GM12874 (cell line): ENCODE data around the gene SGMS1.

Experiments
- TF ChIP-seq, protein P1 (sequence below): IDR thresholded peaks from 2 replicates; pipeline ENCODE4 v1.5.1; 2011; ENCODE audit warnings: low read depth, mild to moderate bottlenecking, control low read depth, low read length, moderate library complexity; ENCODE audit not compliant: insufficient read depth

Gene SGMS1

DNA sequence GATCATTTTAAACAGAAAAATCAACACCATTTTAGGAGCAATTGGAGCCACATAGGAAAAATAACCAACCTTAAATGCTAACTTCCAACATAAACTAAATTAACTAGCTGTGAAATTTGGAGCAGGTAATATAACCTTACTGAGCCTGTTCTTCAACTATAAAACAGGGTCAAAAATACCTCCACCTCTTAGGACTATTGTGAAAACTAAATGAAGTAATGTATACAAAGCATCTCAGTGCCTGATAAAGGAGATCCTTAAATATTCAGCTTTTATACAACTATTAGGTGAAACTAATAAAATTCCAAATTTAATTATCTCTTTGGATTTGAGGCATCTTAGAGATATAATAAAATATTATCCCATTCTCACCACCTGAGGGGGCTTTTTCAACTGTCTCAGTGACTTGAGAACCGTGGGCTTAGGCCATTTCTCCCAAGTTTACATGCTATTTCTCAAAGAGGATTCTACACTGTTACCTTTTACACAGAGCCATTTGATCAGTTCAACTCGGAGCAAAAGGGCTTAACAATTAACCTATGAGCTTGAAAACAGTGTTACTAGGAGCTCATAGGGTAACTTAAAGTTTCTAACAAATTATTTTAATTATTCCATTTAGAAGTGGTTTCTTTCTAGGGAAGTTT is 207.5 kb downstream of the SGMS1 start:
- TF ChIP-seq, protein P1, sequence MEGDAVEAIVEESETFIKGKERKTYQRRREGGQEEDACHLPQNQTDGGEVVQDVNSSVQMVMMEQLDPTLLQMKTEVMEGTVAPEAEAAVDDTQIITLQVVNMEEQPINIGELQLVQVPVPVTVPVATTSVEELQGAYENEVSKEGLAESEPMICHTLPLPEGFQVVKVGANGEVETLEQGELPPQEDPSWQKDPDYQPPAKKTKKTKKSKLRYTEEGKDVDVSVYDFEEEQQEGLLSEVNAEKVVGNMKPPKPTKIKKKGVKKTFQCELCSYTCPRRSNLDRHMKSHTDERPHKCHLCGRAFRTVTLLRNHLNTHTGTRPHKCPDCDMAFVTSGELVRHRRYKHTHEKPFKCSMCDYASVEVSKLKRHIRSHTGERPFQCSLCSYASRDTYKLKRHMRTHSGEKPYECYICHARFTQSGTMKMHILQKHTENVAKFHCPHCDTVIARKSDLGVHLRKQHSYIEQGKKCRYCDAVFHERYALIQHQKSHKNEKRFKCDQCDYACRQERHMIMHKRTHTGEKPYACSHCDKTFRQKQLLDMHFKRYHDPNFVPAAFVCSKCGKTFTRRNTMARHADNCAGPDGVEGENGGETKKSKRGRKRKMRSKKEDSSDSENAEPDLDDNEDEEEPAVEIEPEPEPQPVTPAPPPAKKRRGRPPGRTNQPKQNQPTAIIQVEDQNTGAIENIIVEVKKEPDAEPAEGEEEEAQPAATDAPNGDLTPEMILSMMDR: no peak

- TF ChIP-seq, protein P1: no peak
Measured at GRCh38 chr10:50415292-50415691, 208.5 kb downstream of the SGMS1 start.

DNA sequence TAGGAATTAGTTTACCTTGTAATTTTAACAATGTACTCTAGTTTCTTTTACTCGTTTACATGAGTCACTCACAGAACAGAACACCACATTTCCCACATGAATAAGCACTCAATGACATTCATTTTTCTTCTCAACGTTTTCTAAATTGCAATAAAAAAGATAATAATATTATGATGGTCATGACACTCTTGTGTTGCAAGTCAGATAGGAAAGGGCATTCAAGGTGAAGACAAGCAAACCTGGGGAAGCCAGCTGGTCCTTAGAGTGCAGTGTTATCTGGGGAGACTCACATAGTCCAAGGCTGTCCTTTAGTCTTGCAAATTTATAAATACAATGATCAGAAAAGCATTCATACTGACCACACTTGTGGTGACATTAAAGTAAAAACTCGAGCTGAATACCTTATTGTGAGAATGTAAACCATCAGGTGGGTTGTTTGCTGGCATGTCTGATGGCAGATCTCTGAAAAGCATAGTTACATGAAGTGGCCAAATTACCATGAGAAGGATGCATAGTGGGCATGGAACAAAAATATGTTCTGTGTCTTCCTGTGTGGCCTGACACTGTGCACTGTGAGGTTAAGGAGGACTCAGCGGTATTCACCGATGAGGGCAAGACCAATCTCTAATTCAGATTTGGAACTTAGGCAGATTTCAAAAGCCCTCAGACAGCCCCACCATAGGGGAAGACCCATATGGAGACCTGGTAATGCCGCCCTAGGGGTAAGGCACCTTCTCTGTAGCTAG is 213.5 kb downstream of the SGMS1 start:
- TF ChIP-seq, protein P1: no peak

- TF ChIP-seq, protein P1: no peak
Measured at GRCh38 chr10:50407076-50407801, 216.5 kb downstream of the SGMS1 start.

GRCh38 chr10:50406457-50407070 is 217.2 kb downstream of the SGMS1 start:
- TF ChIP-seq, protein P1: no peak

DNA sequence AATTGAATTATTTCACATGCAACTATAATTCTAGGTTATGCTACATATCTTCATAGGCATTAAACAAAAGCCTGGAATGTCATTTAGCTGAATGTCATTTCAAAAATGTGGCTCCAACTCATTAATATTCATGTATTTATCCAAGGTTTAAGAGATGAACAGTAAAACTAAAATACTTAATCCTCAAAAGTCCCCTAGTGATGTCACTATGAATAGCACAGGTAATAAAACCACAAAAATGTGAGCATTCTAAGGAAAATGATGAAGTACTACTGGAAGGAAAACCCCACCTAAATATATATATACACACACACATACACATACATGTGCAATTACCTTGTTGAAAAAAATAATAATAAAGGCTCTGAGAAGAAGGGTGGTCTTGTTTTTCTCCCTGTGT is 218.0 kb downstream of the SGMS1 start:
- TF ChIP-seq, protein P1: no peak
